Activated CD8-positive, alpha-beta memory T cell treated with anti-CD3 and anti-CD28 coated beads, Interleukin-2, amount 50 U/mL, for 4 hours (primary cell): Measurements from ENCODE around the gene NOD1.
"Not testable (repeated sequence)": the region's sequence is repeated elsewhere in the genome, so short reads cannot be mapped to it uniquely, and the experiment has no call there.

Source experiments
- DNase-seq: peaks from one replicate; pipeline ENCODE4 v3.0.0-alpha.2; 2020

NOD1 gene

GRCh38 chr7:30411173-30411572 lies 67.4 kb downstream of the NOD1 start:
- DNase-seq = no peak

DNA sequence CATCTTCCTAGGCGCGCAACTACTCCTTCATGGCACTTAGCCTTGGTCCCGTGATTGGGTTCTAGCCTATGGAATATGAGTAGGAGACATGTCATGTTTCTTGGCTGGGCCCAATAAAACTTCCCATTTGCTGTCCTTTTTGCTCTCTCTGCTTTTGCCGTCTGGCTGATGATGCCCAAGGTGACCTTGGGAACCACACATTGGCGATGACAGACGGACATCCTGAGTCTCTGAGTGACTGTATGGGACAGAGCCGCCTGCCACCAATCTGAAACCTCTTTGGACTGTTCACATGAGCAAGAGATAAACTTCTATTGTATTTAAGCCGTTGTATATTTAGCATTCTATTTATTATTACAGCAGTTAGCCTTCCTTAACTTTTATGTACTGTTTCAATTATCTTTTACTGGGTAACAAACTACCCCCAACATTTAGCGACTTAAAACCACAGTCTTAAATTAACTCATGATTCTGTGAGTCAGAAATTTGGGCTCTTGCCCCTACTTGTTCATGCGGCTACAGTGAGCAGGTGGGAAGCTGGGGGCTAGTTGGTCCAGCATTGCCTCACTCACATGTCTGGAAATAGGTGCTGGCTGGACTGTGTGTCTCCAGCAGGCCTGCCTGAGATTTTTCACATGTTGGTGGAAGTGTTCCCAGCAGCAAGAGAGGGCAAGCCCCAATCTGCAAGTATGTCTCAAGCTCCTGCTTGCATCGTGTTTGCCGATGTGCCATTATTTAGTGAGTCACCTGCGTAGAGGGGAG lies 71.7 kb downstream of the NOD1 start:
- DNase-seq = no peak

- DNase-seq = no peak
These were observed 73.4 kb downstream of the NOD1 start for GRCh38 chr7:30405179-30405578.

- no peak for DNase-seq
These were observed 75.1 kb downstream of the NOD1 start for GRCh38 chr7:30403477-30403876.

DNA sequence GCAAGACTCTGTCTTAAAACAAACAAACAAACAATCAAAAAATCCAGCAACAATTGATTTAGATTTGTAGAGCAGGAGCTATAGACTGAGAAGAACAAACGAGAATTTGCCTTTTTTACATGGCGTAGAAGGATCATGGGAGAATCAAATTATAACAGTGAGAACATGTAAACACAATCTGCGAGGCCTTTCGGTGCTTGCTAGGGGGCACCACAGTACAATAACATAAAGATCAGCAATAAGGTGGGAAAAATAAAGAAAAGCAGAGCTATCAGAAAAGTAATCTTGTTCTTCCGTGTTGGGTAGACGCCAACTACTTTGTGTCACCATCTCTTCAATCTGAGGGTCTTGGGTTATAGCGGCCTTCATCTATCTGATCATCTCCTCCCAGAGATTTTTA lies 82.2 kb downstream of the NOD1 start:
- no peak for DNase-seq

- DNase-seq = no peak
These were observed 82.9 kb downstream of the NOD1 start for GRCh38 chr7:30395676-30396075.

GRCh38 chr7:30391806-30392205 lies 86.8 kb downstream of the NOD1 start:
- no peak for DNase-seq

DNA sequence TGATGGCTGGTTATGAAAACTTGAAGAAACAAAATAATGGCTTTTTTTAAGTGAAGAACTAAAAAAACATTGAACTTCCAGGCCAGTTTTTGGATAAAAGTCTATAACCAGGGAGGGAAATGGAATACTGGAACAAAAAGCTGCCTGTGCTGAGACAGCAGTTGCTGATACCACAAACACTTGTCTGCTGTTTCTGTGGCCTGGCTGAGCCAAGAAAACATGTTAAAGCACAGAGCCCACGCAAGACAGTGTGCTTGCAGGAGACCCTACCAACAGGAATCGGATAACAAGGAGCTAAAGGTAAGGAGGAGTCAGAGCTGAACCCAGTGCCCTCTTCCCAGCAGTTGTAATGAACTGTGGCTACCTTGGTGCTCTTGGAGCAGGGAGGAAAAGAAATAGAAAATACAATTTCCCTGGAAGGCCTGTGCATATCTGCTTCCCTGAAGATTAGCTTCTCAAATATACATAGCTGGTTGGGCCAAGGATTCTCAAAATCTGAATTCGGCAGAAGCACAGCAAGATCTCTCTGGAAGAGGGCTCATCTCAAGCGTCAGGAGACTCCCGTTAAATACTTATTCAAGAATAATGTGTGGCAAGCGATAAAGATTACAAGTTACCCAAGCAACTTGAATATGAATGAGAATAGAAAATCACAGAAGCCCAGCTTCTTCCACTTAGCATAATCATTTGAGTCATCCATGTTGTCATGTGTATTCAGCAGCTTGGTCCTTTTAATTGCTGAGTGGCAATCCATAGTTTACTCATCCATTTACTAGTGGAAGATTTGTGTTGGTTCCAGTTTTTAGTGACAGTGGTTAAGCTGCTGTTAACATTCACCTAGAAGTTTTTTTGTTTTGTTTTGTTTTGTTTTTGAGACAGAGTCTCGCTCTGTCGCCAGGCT lies 87.6 kb downstream of the NOD1 start:
- DNase-seq = no peak

GRCh38 chr7:30389791-30390190 lies 88.8 kb downstream of the NOD1 start:
- no peak for DNase-seq

- DNase-seq = no peak
These were observed 96.0 kb downstream of the NOD1 start for GRCh38 chr7:30382607-30383006.

GRCh38 chr7:30380824-30381223 lies 97.8 kb downstream of the NOD1 start:
- DNase-seq = not testable (repeated sequence)

DNA sequence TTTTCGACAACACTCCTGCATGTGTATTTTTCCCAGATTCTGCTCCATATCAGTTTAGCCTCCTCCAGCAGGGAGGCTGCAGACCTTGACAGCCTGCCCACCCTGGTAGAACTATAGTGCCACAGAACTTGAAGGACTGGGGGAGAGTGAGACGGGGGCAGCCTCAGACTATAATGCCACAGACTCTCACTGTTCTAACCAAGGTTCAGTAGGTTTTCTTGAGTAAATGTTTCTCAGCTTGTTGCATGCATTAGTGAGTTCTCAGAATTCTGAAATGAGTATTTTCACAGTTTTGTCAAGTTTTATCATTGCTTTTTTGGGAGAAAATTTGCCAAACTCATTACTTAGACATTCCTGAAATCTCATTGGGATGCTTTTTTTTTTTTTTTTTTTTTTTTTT lies 98.3 kb downstream of the NOD1 start:
- DNase-seq = no peak

GRCh38 chr7:30379741-30380140 lies 98.8 kb downstream of the NOD1 start:
- no peak for DNase-seq

GRCh38 chr7:30379131-30379530 lies 99.5 kb downstream of the NOD1 start:
- no peak for DNase-seq

DNA sequence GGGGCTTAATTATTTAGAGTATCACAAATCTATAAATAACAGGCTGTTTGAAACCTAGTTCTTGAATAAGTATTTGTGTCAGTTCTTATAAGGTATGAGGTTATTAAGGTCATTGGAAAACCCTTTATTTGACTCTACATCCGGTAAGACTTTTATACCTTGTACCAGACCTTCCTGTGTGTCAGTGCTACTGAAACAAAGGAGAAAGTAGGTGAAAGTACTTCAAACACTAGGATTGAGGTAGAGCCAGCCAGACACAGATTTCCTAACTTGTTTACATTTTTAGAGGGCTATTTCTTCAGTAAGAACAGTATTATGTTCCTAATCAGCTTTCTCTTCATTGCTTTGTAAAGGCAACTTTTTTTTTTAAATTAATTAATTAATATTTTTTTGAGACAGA lies 100.3 kb downstream of the NOD1 start:
- DNase-seq = no peak
